HCT116 (cell line): ENCODE measurements around the gene FURIN. TPM values are rescaled to one million over a fixed set of nuclear protein-coding genes. Genes with fewer than 3 reads are reported as not detected.

Source experiments
- ATAC-seq: fragments of 200-7000 bp; cut with Tn5 transposase; 2 replicates; pipeline ENCODE4 v1.9.1; 2020; ENCODE audit warnings: mild to moderate bottlenecking, moderate library complexity
- BruUV-seq: library from RNA; stranded (reverse); fragments of 400-500 nt; replicated peaks from 2 replicates; lab custom pipeline; 2021; lab: Mats Ljungman, UMichigan
- CTCF ChIA-PET: fragments of 300-600 bp; sonication (Branson Sonifier 250); formaldehyde crosslinking; loops from one replicate; lab custom pipeline; 2021; ENCODE audit warnings: antibody characterized with exemption; lab: Charles Lee
- POLR2A ChIA-PET: fragments of 300-600, 350-600 bp; sonication (Branson Sonifier 250); formaldehyde crosslinking; loops from one replicate; lab custom pipeline; 2021; ENCODE audit warnings: antibody characterized with exemption; lab: Charles Lee
- RAD21 ChIA-PET, 2 experiments: fragments of 300-600 bp; sonication (Branson Sonifier 250); formaldehyde crosslinking; loops; one replicate each; lab custom pipeline; 2023; ENCODE audit warnings: low total read pairs in 2 of 2; ENCODE audit not compliant: uncharacterized antibody in 2 of 2, unreplicated experiment in 2 of 2, low non-redundant PET in 1 of 2; lab: Charles Lee
- DNase-seq: peaks from one replicate; pipeline ENCODE4 v3.0.0-alpha.2; 2010; ENCODE audit warnings: low read depth, low spot score
- H2AFZ ChIP-seq: fragments of 200-600 bp; shearing (Covaris generic), sonication (generic); 2 replicates; pipeline ENCODE4 v1.6.1; 2017; ENCODE audit warnings: low read depth, mixed run types, mixed read lengths, antibody characterized with exemption, low read length; ENCODE audit not compliant: poor library complexity, severe bottlenecking
- H3K27ac ChIP-seq: 2 replicates; pipeline ENCODE4 v1.5.1; 2012; ENCODE audit warnings: low read depth, low read length
- H3K27me3 ChIP-seq: fragments of 200-600 bp; sonication (generic); 2 replicates; pipeline ENCODE4 v1.6.1; 2016; ENCODE audit warnings: mixed run types, low read length, mixed read lengths; ENCODE audit not compliant: insufficient read depth
- H3K36me3 ChIP-seq, 2 experiments: fragments of 200-500 bp in 1 of 2; fragments of 200-600 bp in 1 of 2; sonication (Bioruptor generic) in 1 of 2; sonication (generic) in 1 of 2; 2 replicates each; pipeline versions ENCODE4 v1.5.1 to v1.6.1; 2014 to 2016; ENCODE audit warnings: low read length in 2 of 2, inconsistent platforms in 1 of 2, mixed read lengths in 1 of 2, mixed run types in 1 of 2; ENCODE audit not compliant: insufficient read depth in 2 of 2, control insufficient read depth in 1 of 2
- H3K4me1 ChIP-seq, 2 experiments: fragments of 200-600 bp in 1 of 2; sonication (generic) in 1 of 2; 2 replicates each; pipeline versions ENCODE4 v1.5.1 to v1.6.1; 2012 to 2017; ENCODE audit warnings: low read length in 2 of 2, inconsistent platforms in 1 of 2, mild to moderate bottlenecking in 1 of 2, mixed read lengths in 1 of 2, mixed run types in 1 of 2, moderate library complexity in 1 of 2; ENCODE audit not compliant: insufficient read depth in 2 of 2, control insufficient read depth in 1 of 2
- H3K4me2 ChIP-seq: fragments of 200-600 bp; sonication (generic); 2 replicates; pipeline ENCODE4 v1.6.1; 2017; ENCODE audit warnings: mixed run types, low read length, mixed read lengths
- H3K4me3 ChIP-seq, 2 experiments: fragments of 200-600 bp in 1 of 2; sonication (generic) in 1 of 2; replicated peaks in 1 of 2; 2 replicates each; pipeline ENCODE4 v1.5.1; 2011 to 2016; ENCODE audit warnings: low read length in 2 of 2, control low read depth in 1 of 2, low read depth in 1 of 2, mild to moderate bottlenecking in 1 of 2, mixed read lengths in 1 of 2, mixed run types in 1 of 2
- H3K79me2 ChIP-seq: fragments of 200-600 bp; sonication (generic); 2 replicates; pipeline ENCODE4 v1.6.1; 2017; ENCODE audit warnings: mild to moderate bottlenecking, mixed run types, low read length, moderate library complexity, mixed read lengths; ENCODE audit not compliant: insufficient read depth
- H3K9ac ChIP-seq: fragments of 200-600 bp; sonication (generic); 2 replicates; pipeline ENCODE4 v1.6.1; 2016; ENCODE audit warnings: low read length, mixed read lengths
- H3K9me2 ChIP-seq: fragments of 200-600 bp; sonication (generic), shearing (Covaris generic); 2 replicates; pipeline ENCODE4 v1.6.1; 2017; ENCODE audit warnings: mixed run types, mild to moderate bottlenecking, moderate library complexity; ENCODE audit not compliant: insufficient read depth
- H3K9me3 ChIP-seq, 2 experiments: fragments of 200-500 bp in 1 of 2; fragments of 200-600 bp in 1 of 2; sonication (Bioruptor generic) in 1 of 2; sonication (generic) in 1 of 2; 2 replicates each; pipeline ENCODE4 v1.6.1; 2014 to 2017; ENCODE audit warnings: low read length in 2 of 2, mixed read lengths in 2 of 2, inconsistent platforms in 1 of 2, low read depth in 1 of 2, mild to moderate bottlenecking in 1 of 2, mixed run types in 1 of 2, moderate library complexity in 1 of 2; ENCODE audit not compliant: control insufficient read depth in 1 of 2, insufficient read depth in 1 of 2
- H4K20me1 ChIP-seq: fragments of 200-600 bp; sonication (generic), shearing (Covaris generic); 2 replicates; pipeline ENCODE4 v1.6.1; 2017; ENCODE audit warnings: mixed run types, mild to moderate bottlenecking, moderate library complexity; ENCODE audit not compliant: insufficient read depth
- CBX3 ChIP-seq: IDR thresholded peaks from 2 replicates; pipeline ENCODE4 v1.6.1; 2012; ENCODE audit warnings: low read depth
- CEBPB ChIP-seq: IDR thresholded peaks from 2 replicates; pipeline ENCODE4 v1.6.1; 2012; ENCODE audit warnings: low read depth
- EGR1 ChIP-seq: IDR thresholded peaks from 2 replicates; pipeline ENCODE4 v1.6.1; 2012; ENCODE audit warnings: low read depth
- EZH2 ChIP-seq: fragments of 200-600 bp; sonication (generic); IDR thresholded peaks from 2 replicates; pipeline ENCODE4 v1.6.1; 2017; ENCODE audit warnings: antibody characterized with exemption, mixed run types
- JUND ChIP-seq: IDR thresholded peaks from 2 replicates; pipeline ENCODE4 v1.6.1; 2012
- MAX ChIP-seq: IDR thresholded peaks from 2 replicates; pipeline ENCODE4 v1.6.1; 2012
- POLR2A ChIP-seq: IDR thresholded peaks from 2 replicates; pipeline ENCODE4 v1.7.0; 2011; ENCODE audit warnings: borderline replicate concordance; ENCODE audit not compliant: insufficient read depth, insufficient read length; ENCODE audit errors: extremely low read depth
- POLR2AphosphoS5 ChIP-seq: IDR thresholded peaks from 2 replicates; pipeline ENCODE4 v1.6.1; 2011; ENCODE audit warnings: mild to moderate bottlenecking, low read depth, low read length, moderate library complexity
- RAD21 ChIP-seq: IDR thresholded peaks from 2 replicates; pipeline ENCODE4 v1.6.1; 2012; ENCODE audit warnings: low read depth, mild to moderate bottlenecking
- SP1 ChIP-seq: IDR thresholded peaks from 2 replicates; pipeline ENCODE4 v1.6.1; 2012; ENCODE audit warnings: low read depth
- intact Hi-C: fragments of 100-400 bp; cut with micrococcal nuclease; formaldehyde crosslinking; loops from 2 replicates; pipeline ENCODE4 v1.10.0; 2022
- total RNA-seq: library from RNA; stranded (reverse); gene quantifications from one replicate; pipeline ENCODE4 v1.2.1, GENCODE V29; 2021; ENCODE audit not compliant: unreplicated experiment
- TF ChIP-seq, protein P1 (sequence below): IDR thresholded peaks from 2 replicates; pipeline ENCODE4 v1.6.1; 2012; ENCODE audit warnings: low read depth
- TF ChIP-seq, protein P2 (sequence below), 3 experiments: fragments of 200-600 bp in 1 of 3; sonication (generic) in 1 of 3; IDR thresholded peaks in 2 of 3; conservative IDR thresholded peaks in 1 of 3; 2 replicates each; pipeline ENCODE4 v1.5.1; 2012 to 2017; ENCODE audit warnings: low read depth in 2 of 3, low read length in 2 of 3, antibody characterized with exemption in 1 of 3, borderline replicate concordance in 1 of 3, control low read depth in 1 of 3, mild to moderate bottlenecking in 1 of 3, mixed read lengths in 1 of 3, mixed run types in 1 of 3, moderate library complexity in 1 of 3; ENCODE audit not compliant: insufficient read depth in 1 of 3

FURIN gene
- total RNA-seq, 1 experiment from 2014 or later, result 42.0 TPM

- H3K27ac ChIP-seq, result no peak overlapping the region
- no peaks in the 10 kb centered on the region for H3K9me2 ChIP-seq
- no peaks in the 10 kb centered on the region for H4K20me1 ChIP-seq
- ATAC-seq, result no peak
- BruUV-seq, result TSS peak; percentile 8
- no peak overlapping the region for H3K4me3 ChIP-seq
- no peak for DNase-seq
- TF ChIP-seq POLR2A (no peak), CBX3 (no peak), EGR1 (no peak), EZH2 (no peak), JUND (no peak), POLR2AphosphoS5 (no peak), SP1 (no peak), CEBPB (no peak), RAD21 (no peak), MAX (no peak)
- TF ChIP-seq, protein P1, sequence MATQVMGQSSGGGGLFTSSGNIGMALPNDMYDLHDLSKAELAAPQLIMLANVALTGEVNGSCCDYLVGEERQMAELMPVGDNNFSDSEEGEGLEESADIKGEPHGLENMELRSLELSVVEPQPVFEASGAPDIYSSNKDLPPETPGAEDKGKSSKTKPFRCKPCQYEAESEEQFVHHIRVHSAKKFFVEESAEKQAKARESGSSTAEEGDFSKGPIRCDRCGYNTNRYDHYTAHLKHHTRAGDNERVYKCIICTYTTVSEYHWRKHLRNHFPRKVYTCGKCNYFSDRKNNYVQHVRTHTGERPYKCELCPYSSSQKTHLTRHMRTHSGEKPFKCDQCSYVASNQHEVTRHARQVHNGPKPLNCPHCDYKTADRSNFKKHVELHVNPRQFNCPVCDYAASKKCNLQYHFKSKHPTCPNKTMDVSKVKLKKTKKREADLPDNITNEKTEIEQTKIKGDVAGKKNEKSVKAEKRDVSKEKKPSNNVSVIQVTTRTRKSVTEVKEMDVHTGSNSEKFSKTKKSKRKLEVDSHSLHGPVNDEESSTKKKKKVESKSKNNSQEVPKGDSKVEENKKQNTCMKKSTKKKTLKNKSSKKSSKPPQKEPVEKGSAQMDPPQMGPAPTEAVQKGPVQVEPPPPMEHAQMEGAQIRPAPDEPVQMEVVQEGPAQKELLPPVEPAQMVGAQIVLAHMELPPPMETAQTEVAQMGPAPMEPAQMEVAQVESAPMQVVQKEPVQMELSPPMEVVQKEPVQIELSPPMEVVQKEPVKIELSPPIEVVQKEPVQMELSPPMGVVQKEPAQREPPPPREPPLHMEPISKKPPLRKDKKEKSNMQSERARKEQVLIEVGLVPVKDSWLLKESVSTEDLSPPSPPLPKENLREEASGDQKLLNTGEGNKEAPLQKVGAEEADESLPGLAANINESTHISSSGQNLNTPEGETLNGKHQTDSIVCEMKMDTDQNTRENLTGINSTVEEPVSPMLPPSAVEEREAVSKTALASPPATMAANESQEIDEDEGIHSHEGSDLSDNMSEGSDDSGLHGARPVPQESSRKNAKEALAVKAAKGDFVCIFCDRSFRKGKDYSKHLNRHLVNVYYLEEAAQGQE, result no peak
- TF ChIP-seq, protein P2, sequence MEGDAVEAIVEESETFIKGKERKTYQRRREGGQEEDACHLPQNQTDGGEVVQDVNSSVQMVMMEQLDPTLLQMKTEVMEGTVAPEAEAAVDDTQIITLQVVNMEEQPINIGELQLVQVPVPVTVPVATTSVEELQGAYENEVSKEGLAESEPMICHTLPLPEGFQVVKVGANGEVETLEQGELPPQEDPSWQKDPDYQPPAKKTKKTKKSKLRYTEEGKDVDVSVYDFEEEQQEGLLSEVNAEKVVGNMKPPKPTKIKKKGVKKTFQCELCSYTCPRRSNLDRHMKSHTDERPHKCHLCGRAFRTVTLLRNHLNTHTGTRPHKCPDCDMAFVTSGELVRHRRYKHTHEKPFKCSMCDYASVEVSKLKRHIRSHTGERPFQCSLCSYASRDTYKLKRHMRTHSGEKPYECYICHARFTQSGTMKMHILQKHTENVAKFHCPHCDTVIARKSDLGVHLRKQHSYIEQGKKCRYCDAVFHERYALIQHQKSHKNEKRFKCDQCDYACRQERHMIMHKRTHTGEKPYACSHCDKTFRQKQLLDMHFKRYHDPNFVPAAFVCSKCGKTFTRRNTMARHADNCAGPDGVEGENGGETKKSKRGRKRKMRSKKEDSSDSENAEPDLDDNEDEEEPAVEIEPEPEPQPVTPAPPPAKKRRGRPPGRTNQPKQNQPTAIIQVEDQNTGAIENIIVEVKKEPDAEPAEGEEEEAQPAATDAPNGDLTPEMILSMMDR (IDR thresholded peaks at IDR 0.05 in 2 of 3, conservative IDR thresholded peaks at IDR 0.05 in 1 of 3; ENCODE audit: borderline replicate concordance in 1 of 3, insufficient read depth in 1 of 3, low read depth in 2 of 3, low read length in 2 of 3), result no peak
- ChIA-PET CTCF (interaction anchor here (1.4 to 6.4 kb wide), 2 partner anchors 12 to 28 kb away, joined by 6 to 70 read pairs; partner anchors contain the start of genes HDDC3 and UNC45A), RAD21 (no interaction called here), POLR2A (interaction anchor here (1.2 kb wide), 1 partner anchor 12 kb away, joined by 3 read pairs; no protein-coding TSS in a partner anchor)
- peaks cover 10 to 12% of the 10 kb centered on the region in 2 experiments; a peak in 3 of 4 replicates for H3K36me3 ChIP-seq
- intact Hi-C loops, result loop anchor here (5.0 kb wide), 1 partner anchor 368 kb away; no protein-coding TSS in a partner anchor
- H3K9me3 ChIP-seq, result no peaks in the 10 kb centered on the region
- no peak overlapping the region for H3K4me2 ChIP-seq
- H3K27me3 ChIP-seq, result no peaks in the 10 kb centered on the region
- H3K79me2 ChIP-seq, result no peaks in the 10 kb centered on the region
- H2AFZ ChIP-seq, result no peak overlapping the region
- no peak overlapping the region for H3K9ac ChIP-seq
- H3K4me1 ChIP-seq, result peaks cover 10 to 20% of the 10 kb centered on the region in 2 experiments; a peak in 3 of 4 replicates
These were observed 36.4 kb downstream of the FURIN start for GRCh38 chr15:90904746-90905145.
